ENCODE data around the gene DNAAF5.

DNAAF5 gene

DNA sequence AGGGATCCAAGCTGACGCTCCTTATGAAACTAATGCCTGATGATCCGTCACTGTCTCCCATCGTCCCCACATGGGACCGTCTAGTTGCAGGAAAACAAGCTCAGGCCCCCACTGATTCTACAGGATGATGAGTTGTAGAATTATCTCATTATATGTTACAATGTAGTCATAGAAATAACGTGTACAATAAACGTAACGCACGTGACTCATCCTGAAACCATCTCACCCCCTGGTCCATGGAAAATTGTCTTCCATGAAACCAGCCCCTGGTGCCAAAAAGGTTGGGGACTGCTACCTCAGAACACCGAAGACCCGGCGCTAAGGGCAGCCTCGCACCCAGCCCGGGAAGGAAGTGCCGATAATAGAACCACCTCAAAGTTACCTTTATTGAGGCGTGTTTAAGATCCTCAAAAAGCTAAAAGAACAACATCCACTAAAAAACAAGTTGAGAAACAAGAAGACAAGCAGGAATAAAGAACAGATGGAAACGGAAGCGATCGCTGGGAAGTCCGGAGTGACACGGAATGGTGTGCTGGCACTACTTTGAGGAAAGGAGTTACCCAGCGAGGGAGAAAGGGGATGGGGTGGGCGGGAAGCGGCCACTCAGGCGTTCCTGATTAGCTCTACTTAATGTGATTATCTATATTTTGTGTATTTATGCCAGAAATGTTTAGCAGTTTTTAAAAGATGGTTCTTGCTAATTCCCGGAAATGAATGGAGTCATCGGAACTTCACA lies 50.7 kb downstream of the DNAAF5 start:
- no peak overlapping the region for H3K27ac ChIP-seq
- H3K4me3 ChIP-seq, result no peak overlapping the region

DNA sequence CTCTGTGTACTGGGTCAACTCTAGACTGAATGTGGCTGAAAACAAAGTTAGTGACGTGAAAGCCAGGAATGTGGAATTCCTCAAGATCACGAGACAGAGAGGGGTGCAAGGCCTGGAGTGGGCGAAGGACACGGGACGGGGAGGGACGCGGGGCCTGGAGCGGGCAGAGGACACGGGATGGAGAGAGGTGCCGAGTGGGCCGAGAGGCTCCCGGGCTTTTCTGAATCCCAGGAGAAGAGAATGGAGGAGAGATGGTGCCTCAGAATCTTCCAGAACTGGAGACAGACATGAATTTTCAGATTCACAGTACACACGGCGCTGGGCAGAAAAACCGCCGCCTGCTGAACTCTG lies 51.2 kb downstream of the DNAAF5 start:
- peak overlapping the region in 1 of 21 experiments; percentile 17 for H3K27ac ChIP-seq
- no peak overlapping the region for H3K4me3 ChIP-seq

DNA sequence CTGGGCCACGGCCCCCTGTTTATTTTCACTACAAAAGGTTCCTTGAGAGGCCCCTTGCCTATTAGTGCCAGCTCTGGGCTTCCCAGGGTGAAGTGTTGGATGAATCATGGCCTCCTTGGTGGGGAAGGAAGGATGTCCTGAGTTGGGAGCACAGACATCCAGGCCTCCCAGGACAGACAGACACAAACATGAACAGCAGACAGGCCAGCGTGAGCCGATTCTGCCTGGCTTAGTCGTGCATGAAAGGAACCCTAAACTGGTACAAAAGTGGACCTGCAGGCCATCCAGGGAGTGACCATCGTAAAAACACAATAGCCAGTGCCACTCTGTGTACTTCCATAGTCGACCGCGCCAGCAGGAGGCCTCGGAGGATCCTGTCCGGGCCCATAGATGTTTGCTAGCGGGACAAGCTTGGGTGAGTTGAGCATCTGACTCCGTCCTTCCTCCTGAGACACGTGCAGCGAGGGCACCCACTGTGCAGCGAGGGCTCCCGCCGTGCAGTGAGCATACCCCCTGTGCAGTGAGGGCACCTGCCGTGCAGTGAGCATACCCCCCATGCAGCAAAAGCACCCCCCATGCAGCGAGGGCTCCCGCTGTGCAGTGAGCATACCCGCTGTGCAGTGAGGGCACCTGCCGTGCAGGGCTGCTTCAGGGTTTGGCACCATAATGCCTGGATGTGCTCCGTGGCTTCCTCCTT lies 51.9 kb downstream of the DNAAF5 start:
- Histone ChIP-seq H3K4me3 (no peak overlapping the region), H3K27ac (peak overlapping the region in 2 of 21 experiments; percentile 17)

DNA sequence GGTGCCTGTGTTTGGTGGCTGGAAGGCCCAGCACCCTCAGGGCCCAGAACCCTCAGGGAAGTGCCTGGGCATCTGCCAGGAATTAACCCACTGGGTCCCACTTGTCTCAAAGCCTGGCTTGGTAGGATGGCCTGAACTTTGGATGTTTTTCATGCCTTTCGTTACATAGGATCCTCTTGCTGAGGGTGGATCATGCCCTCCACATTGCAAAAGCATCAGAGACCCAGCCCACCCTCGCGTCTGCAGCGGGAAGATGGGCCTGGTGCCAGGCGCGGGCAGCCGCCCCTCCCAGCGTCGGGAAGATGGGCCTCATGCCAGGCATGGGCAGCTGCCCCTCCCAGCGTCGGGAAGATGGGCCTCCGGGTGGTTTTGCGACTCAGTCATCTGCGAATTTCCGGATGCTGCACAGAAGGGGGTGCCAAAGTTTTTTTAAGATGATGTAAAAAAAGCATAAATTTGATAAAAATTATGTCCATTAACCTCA lies 52.5 kb downstream of the DNAAF5 start:
- H3K27ac ChIP-seq, result peak overlapping the region in 1 of 21 experiments; percentile 17
- H3K4me3 ChIP-seq, result no peak overlapping the region

- Histone ChIP-seq H3K4me3 (no peak overlapping the region), H3K27ac (no peak overlapping the region)
Observed at GRCh38 chr7:779480-779879, 53.0 kb downstream of the DNAAF5 start.

DNA sequence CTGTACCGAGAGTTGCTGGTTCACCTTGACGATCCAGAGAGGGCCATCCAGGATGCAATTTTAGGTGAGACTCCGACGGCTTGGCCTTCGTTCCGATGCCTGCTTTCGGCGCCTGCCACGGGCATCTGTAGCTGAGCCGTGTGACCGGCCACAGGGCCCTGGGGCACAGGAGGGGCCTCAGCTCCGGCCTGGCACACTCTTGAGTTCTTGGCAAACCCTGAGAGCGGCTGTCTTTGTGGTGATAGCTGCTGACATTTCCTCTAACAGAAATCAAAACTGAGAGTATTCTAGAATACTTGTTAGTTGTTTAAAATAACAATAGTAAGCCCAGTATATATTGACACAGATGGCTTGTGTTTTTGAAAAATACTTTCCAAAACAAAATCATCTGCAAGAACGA lies 53.6 kb downstream of the DNAAF5 start:
- Histone ChIP-seq H3K27ac (no peak overlapping the region), H3K4me3 (no peak overlapping the region)

DNA sequence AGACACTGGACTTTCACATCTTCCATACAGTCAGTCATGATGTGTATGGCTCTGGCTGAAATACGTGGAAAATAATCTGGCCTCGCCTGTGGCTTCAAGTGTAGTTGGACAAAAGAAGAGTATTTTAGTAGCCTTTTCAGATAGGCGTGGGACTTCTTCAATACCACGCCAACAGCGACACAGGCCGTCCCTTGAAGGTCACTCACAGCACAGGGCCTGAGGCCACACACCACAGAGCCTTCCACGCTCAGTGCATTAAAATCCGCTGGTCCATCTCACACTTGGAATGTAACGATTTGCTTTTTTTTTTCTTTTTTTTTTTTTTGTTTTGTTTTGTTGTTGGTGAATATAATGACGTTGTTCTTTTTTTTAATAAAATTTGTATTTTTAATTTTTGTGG lies 54.0 kb downstream of the DNAAF5 start:
- Histone ChIP-seq H3K27ac (no peak overlapping the region), H3K4me3 (no peak overlapping the region)

GRCh38 chr7:781186-781849 lies 54.8 kb downstream of the DNAAF5 start:
- Histone ChIP-seq H3K27ac (peak overlapping the region in 1 of 21 experiments; percentile 40), H3K4me3 (no peak overlapping the region)

- Histone ChIP-seq H3K4me3 (no peak overlapping the region), H3K27ac (peak overlapping the region in 1 of 21 experiments; percentile 40)
Observed at GRCh38 chr7:781936-782529, 55.5 kb downstream of the DNAAF5 start.

- Histone ChIP-seq H3K27ac (no peak overlapping the region), H3K4me3 (no peak overlapping the region)
Observed at GRCh38 chr7:782718-783449, 56.4 kb downstream of the DNAAF5 start.

DNA sequence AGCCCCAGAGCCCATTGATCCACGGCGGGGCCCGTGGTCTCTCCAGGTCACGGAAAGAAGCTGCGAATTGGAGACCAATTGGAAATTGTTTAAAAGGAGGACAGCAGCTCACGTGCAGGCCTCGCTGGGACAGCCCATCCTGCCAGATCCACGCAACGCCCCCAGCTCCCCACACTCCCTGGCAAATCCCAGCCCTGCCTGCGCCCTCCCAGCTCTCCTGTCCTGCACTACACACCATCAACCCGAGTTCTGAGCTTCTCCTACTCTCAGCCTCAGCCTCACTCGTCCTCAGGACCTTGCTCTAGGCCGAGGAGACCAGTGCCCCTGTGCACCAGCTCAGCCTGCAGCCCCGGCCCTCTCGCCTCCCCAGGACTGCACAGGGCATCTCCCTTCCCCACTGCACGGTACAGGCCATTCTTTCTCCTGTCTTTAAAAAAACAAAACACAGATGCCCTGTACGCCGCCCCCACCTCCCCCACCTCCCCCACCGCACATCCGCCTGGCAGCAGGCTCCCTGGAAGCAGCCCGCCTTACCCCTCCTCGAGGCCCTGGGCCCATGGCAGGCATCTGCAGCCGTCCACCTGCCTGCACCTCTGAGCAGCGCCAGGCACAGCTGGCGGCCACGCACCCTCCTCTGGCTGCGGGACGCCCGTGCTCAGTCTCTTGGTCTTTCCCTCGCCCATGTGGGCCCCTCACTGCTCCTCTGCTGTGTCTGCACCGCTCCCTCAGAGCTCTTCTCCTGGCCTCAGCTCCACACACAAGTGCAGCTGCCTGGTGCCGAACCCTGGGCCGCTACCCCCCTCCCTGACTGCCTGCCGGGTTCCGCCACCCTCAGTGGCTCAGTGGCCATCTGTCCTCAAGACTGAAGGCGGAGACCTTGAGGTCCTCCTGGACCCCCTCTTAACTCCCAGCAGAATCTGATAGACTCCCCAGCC lies 57.3 kb downstream of the DNAAF5 start:
- no peak overlapping the region for H3K4me3 ChIP-seq
- H3K27ac ChIP-seq, result no peak overlapping the region

DNA sequence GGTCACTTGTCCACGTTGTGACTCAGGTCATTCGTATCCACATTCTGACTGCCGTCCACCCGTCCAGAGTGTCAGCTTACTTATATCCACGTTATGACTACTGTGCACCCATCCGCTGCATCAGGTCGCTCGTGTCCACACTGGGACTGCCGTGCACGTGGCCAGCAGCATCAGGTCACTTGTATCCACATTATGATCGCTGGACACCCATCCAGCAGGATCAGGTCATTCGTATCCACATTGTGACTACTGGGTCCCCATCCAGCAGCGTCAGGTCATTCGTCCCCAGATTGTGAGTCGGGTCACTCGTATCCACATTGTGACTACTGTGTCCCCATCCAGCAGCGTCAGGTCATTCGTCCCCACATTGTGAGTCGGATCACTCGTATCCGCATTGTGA lies 58.5 kb downstream of the DNAAF5 start:
- no peak overlapping the region for H3K4me3 ChIP-seq
- no peak overlapping the region for H3K27ac ChIP-seq

DNA sequence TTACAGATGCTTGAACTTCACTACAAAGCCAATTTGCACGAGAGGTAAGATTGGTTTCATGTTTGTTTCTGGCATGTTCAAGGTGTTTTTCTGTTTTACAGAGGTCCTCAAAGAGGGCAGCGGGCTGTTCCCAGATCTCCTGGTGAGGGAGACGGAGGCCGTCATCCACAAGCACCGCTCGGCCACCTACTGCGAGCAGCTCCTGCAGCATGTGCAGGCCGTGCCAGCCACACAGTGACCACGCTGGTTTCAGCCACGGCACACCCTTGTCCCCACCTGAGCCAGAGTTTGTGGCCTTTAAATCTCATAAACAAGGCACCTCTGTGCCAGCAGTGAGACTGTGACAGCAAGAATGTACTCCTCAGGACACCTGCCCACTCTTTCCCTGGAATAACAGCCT lies 58.9 kb downstream of the DNAAF5 start:
- Histone ChIP-seq H3K27ac (no peak overlapping the region), H3K4me3 (no peak overlapping the region)

DNA sequence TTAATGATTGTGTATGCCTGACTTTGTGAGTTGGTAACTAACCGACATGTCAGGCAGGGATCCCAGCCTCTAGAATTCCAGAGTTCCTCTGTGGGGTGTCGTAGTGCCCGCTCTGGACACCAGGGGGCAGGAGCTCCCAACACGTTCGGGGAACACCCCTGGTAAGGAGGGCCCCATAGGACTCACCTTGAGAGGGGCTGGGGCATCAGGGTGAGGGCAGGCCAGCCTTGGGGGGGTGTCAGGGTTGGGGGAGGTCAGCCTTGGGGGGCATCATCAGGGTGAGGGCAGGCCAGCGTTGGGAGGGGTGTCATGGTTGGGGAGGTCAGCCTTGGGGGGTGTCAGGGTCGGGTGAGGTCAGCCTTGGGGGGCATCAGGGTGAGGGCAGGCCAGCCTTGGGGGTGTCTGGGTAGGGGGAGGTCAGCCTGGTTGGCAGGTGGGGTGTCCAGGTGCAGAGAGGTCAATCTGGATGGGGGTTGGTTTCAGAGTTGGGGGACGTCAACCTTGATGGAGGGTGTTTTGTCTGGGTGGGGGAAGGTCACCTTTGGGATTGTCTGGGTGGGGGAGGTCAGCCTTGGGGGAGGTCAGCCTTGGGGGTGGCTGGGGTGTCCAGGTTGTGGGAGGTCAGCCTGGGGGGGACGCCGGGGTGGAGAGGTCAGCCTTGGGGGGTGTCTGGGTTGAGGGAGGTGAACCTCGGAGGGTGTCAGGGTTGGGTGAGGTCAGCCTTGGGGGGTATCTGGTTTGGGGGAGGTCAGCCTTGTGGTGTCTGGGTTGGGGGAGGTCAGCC lies 60.2 kb downstream of the DNAAF5 start:
- Histone ChIP-seq H3K4me3 (no peak overlapping the region), H3K27ac (peak overlapping the region in 1 of 21 experiments; percentile 49)

DNA sequence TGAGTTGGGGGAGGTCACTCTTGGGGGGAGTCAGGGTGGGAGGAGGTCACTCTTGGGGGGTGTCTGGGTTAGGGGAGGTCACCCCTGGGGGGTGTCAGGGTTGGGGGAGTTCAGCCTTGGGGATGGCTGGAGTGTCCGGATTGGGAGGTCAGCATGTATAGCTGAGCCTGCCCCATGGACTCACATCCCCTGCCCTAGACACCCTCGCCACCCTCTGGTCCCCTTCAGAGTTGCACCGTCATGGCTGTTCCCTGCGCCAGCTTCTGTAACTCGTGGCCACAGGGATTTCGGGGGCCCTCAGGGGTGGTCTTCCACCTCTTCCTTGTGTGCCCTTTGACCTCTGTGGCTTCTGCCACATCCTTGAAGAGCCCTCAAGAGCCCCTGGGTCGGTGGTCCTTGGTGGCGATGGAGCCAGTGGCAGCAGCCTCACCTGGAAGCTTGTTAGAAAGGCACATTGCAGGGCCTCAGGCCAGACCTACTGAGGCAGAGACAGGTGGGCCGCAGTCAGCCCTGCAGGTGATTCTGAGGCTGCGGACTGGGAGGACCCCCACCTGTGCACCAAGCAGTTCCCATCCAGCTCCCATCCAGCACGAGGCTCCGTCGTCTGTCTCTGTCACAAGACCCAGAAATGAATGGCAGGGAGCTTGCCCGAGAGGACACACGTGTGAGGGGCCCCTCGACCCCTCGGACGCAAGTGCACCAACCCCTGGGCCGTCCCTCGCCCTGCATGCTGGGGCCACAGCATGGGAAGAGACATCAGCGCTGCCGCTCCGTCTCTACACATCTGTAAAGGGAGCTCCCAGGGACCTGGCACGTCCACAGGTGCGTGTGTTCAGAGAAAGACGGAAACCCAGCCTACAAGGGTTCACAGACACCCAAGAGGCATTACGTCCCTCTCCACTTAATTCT lies 61.1 kb downstream of the DNAAF5 start:
- Histone ChIP-seq H3K27ac (no peak overlapping the region), H3K4me3 (no peak overlapping the region)

- H3K27ac ChIP-seq, result no peak overlapping the region
- no peak overlapping the region for H3K4me3 ChIP-seq
Observed at GRCh38 chr7:791519-791918, 65.0 kb downstream of the DNAAF5 start.

DNA sequence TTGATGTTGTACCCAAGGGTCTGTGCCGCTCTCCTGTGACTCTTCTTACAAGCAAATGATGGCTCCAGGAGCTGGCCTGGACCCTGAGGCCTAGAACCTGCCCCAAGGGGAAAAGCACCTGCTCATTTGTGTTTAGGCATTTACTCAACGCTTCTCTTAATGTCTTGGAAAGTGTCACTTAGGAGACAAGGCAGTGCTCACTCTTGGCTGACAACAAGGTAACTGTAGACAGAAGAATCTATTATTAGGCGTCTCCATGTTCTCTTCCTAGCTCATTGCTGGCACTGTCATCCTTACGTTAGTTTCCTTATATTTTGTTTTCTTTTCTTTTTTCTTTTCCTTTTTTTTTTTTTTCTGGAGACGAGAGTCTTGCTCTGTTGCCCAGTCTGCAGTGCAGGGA lies 67.7 kb downstream of the DNAAF5 start:
- Histone ChIP-seq H3K4me3 (no peak overlapping the region), H3K27ac (no peak overlapping the region)
